Stimulated activated naive CD8-positive, alpha-beta T cell treated with anti-CD3 and anti-CD28 coated beads, Interleukin-15, amount 100 ng/mL, for 72 hours (primary cell): ENCODE measurements around the gene MTUS2.
"Not testable (repeated sequence)": the region's sequence is repeated elsewhere in the genome, so short reads cannot be mapped to it uniquely, and the experiment has no call there.

ENCODE experiments used
- ATAC-seq: fragments of 150-1000 bp; cut with Tn5 transposase; 2 replicates; pipeline ENCODE4 v1.10.0; 2021; ENCODE audit warnings: mild to moderate bottlenecking, moderate library complexity
- DNase-seq, 2 donors: peaks; one replicate each; pipeline ENCODE4 v3.0.0; 2021 to 2022
- H3K27ac Mint-ChIP-seq, 2 donors: one replicate each; pipeline ENCODE4 v1.8.0; 2022; ENCODE audit warnings: mild to moderate bottlenecking in 2 of 2, mixed read lengths in 2 of 2, moderate library complexity in 2 of 2
- H3K27me3 Mint-ChIP-seq: one replicate; pipeline ENCODE4 v1.8.0; 2022; ENCODE audit warnings: mixed read lengths
- H3K4me1 Mint-ChIP-seq: one replicate; pipeline ENCODE4 v1.8.0; 2022; ENCODE audit warnings: mild to moderate bottlenecking, mixed read lengths
- H3K4me3 Mint-ChIP-seq, 2 donors: one replicate each; pipeline ENCODE4 v1.8.0; 2022; ENCODE audit warnings: mild to moderate bottlenecking in 2 of 2, mixed read lengths in 2 of 2, moderate library complexity in 1 of 2
- H3K9me3 Mint-ChIP-seq, 2 donors: one replicate each; pipeline ENCODE4 v1.8.0; 2022; ENCODE audit warnings: mixed read lengths in 2 of 2

MTUS2 gene

GRCh38 chr13:29164116-29164515 lies 344.0 kb downstream of the MTUS2 start:
- ATAC-seq (no peak), DNase-seq (no peak)
- Mint-ChIP-seq H3K27ac (no peak overlapping the region), H3K9me3 (peaks cover 0 to 5% of the 10 kb centered on the region in 2 donors), H3K4me1 (no peaks in the 10 kb centered on the region), H3K4me3 (no peak overlapping the region), H3K27me3 (no peaks in the 10 kb centered on the region)

DNA sequence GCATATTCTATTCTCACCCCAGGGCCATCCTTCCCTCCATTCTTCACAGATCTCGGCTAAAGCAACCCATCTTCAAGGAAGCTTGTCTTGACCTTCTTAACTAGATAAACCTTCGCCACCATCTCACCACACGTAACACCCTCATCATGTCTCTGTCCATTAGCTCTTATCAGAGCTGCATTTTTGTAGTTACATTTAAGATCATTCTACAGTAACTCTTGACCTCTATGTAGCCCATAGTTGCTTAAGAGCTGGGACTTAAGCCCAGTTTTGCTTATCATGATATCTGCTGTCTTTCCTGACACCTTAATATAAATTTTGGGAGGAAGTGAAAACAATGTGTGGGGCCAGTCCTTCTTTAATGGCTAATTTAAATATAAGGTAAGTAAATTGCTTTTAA lies 345.1 kb downstream of the MTUS2 start:
- Mint-ChIP-seq H3K4me3 (no peak overlapping the region), H3K4me1 (no peaks in the 10 kb centered on the region), H3K9me3 (peaks cover 0 to 5% of the 10 kb centered on the region in 2 donors), H3K27ac (no peak overlapping the region), H3K27me3 (no peaks in the 10 kb centered on the region)
- DNase-seq: no peak
- no peak for ATAC-seq

GRCh38 chr13:29165840-29166239 lies 345.7 kb downstream of the MTUS2 start:
- no peak overlapping the region for H3K4me3 Mint-ChIP-seq
- no peaks in the 10 kb centered on the region for H3K27me3 Mint-ChIP-seq
- peaks cover 0 to 7% of the 10 kb centered on the region in 2 donors for H3K9me3 Mint-ChIP-seq
- no peaks in the 10 kb centered on the region for H3K4me1 Mint-ChIP-seq
- ATAC-seq (no peak), DNase-seq (no peak)
- H3K27ac Mint-ChIP-seq: no peak overlapping the region

- Mint-ChIP-seq H3K9me3 (peaks cover 0 to 5% of the 10 kb centered on the region in 2 donors), H3K27me3 (no peaks in the 10 kb centered on the region), H3K4me3 (no peak overlapping the region), H3K4me1 (no peaks in the 10 kb centered on the region), H3K27ac (no peak overlapping the region)
- no peak for ATAC-seq
- DNase-seq: no peak
Measured at GRCh38 chr13:29170436-29171082, 350.4 kb downstream of the MTUS2 start.

DNA sequence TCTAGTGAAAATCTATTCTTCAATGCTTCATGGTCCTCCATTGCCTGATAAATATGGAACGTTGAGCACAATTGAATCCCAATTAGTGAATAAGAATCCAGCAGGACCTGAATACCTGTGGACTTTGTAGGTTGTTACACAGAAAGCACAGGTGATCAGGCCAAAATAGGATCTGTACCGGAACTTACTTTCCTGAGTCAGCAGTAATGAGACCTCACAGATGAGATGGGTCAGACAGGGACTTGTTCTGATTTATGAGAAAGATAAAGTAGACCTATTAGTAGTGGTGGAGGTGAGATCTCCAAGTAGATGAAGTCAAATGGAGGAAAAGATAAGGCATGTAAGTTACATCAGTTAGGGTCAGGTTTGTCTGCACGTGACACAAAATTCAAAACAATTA lies 351.1 kb downstream of the MTUS2 start:
- no peak for ATAC-seq
- H3K27ac Mint-ChIP-seq: no peak overlapping the region
- H3K4me1 Mint-ChIP-seq: no peaks in the 10 kb centered on the region
- peaks cover 4 to 5% of the 10 kb centered on the region in 2 donors for H3K9me3 Mint-ChIP-seq
- no peak for DNase-seq
- H3K4me3 Mint-ChIP-seq: no peak overlapping the region
- no peaks in the 10 kb centered on the region for H3K27me3 Mint-ChIP-seq

GRCh38 chr13:29174093-29174492 lies 354.0 kb downstream of the MTUS2 start:
- no peak for ATAC-seq
- Mint-ChIP-seq H3K27ac (no peak overlapping the region), H3K4me1 (no peaks in the 10 kb centered on the region), H3K9me3 (peaks cover 6 to 9% of the 10 kb centered on the region in 2 donors), H3K4me3 (no peak overlapping the region), H3K27me3 (no peaks in the 10 kb centered on the region)
- no peak for DNase-seq

DNA sequence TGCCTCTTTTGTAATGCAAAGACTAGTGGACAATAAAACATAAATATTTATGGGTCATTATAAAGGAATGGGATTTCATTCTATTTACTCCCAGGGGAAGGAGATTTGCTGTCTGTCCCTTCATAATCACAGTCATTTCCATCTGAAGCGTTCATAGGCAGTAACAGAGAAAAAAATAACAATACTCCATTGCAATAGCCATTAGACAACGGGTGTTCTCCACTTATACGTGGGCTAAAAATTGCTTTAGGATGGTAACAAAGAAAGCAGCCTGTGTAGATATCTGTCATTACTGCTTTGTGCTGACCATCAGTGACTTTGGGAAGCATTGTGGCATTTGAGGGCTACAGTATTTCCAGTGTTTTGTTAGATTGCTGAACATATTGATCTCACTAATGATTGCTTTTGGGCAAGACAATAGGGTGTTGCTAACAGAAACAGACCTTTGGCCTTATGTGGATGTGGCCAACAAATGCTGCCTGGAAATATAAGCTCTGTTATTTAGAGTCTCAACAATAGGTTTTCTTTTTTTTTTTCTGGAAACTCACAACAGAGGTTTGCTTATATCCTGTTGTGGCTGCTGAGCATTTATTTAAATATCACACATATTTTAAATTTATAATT lies 355.2 kb downstream of the MTUS2 start:
- DNase-seq (no peak), ATAC-seq (no peak)
- no peak overlapping the region for H3K4me3 Mint-ChIP-seq
- no peaks in the 10 kb centered on the region for H3K4me1 Mint-ChIP-seq
- H3K27ac Mint-ChIP-seq: no peak overlapping the region
- H3K9me3 Mint-ChIP-seq: peaks cover 6 to 9% of the 10 kb centered on the region in 2 donors
- H3K27me3 Mint-ChIP-seq: no peaks in the 10 kb centered on the region

DNA sequence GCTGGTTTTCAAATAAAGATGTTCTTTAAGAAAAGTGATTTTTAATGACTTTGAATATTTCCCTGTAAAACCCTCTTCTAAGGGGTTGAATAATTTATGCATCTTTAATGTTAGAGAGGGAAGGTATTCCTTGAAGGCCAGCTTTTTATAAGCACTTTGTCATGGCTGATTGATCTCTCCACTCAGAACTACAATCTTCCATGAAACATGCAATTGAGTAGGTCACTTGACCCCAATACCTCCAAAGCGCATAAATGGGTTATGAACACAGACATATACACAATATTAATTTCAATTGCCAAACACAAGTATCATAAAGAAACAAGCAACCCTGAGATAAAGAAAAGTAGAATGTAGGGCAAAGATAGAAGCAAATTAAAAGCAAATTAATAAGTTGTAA lies 359.9 kb downstream of the MTUS2 start:
- Mint-ChIP-seq H3K27ac (no peak overlapping the region), H3K9me3 (peaks cover 12 to 34% of the 10 kb centered on the region in 2 donors), H3K4me3 (no peak overlapping the region), H3K27me3 (no peaks in the 10 kb centered on the region), H3K4me1 (no peaks in the 10 kb centered on the region)
- no peak for DNase-seq
- ATAC-seq: no peak

- DNase-seq (no peak), ATAC-seq (no peak)
- Mint-ChIP-seq H3K27ac (no peak overlapping the region), H3K4me1 (no peaks in the 10 kb centered on the region), H3K27me3 (no peaks in the 10 kb centered on the region), H3K4me3 (no peak overlapping the region), H3K9me3 (peaks cover 14 to 32% of the 10 kb centered on the region in 2 donors)
Measured at GRCh38 chr13:29182216-29182615, 362.1 kb downstream of the MTUS2 start.

DNA sequence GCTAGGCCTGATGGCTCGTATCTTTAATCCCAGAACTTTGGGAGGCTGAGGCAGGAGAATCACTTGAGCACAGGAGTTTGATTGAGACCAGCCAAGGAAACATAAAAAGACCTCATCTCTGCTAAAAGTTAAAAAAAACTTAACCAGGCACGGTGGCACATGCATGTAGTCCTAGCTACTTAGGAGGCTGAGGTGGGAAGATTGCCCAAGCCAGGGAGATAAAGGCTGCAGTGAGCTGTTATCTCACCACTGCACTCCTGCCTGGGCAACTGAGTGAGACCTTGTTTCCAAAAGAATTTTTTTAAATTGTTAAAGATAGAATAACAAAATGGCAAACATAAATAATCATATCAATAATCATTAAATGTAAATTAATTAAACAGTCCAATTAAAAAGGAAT lies 365.8 kb downstream of the MTUS2 start:
- peaks cover 20 to 32% of the 10 kb centered on the region in 2 donors for H3K9me3 Mint-ChIP-seq
- no peak overlapping the region for H3K27ac Mint-ChIP-seq
- H3K4me1 Mint-ChIP-seq: no peaks in the 10 kb centered on the region
- no peak overlapping the region for H3K4me3 Mint-ChIP-seq
- no peaks in the 10 kb centered on the region for H3K27me3 Mint-ChIP-seq
- ATAC-seq (no peak), DNase-seq (no peak)

- no peak for ATAC-seq
- H3K9me3 Mint-ChIP-seq: peaks cover 24 to 27% of the 10 kb centered on the region in 2 donors
- peak overlapping the region in 1 of 2 donors; percentile 29 for H3K27ac Mint-ChIP-seq
- DNase-seq: no peak
- H3K4me1 Mint-ChIP-seq: no peaks in the 10 kb centered on the region
- no peaks in the 10 kb centered on the region for H3K27me3 Mint-ChIP-seq
- no peak overlapping the region for H3K4me3 Mint-ChIP-seq
Measured at GRCh38 chr13:29187584-29187983, 367.4 kb downstream of the MTUS2 start.

- ATAC-seq: no peak
- Mint-ChIP-seq H3K9me3 (peaks cover 9 to 18% of the 10 kb centered on the region in 2 donors), H3K4me1 (no peaks in the 10 kb centered on the region), H3K27ac (no peak overlapping the region), H3K27me3 (no peaks in the 10 kb centered on the region), H3K4me3 (no peak overlapping the region)
- no peak for DNase-seq
Measured at GRCh38 chr13:29190298-29190697, 370.2 kb downstream of the MTUS2 start.

DNA sequence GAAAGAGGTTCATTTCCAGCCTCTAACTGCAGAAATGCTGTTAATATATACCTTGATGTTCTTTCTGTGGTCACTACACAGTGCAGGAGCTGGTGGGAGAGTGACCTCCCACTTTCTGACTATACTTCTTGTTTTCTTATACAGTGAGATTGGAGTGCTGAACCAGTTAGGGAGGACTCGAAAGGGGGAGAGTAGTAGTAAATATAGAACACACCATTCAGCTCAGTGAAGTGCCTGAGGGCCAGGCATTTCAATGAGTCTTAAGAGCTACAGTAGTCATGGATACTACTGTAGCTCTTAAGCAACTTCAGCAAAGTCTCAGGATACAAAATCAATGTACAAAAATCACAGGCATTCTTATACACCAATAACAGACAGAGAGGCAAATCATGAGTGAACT lies 372.9 kb downstream of the MTUS2 start:
- peaks cover 21 to 31% of the 10 kb centered on the region in 2 donors for H3K9me3 Mint-ChIP-seq
- H3K4me3 Mint-ChIP-seq: no peak overlapping the region
- H3K27ac Mint-ChIP-seq: no peak overlapping the region
- ATAC-seq (no peak), DNase-seq (no peak)
- no peaks in the 10 kb centered on the region for H3K27me3 Mint-ChIP-seq
- no peaks in the 10 kb centered on the region for H3K4me1 Mint-ChIP-seq

- no peak for DNase-seq
- no peak overlapping the region for H3K27ac Mint-ChIP-seq
- no peaks in the 10 kb centered on the region for H3K27me3 Mint-ChIP-seq
- no peak for ATAC-seq
- H3K4me1 Mint-ChIP-seq: no peaks in the 10 kb centered on the region
- H3K4me3 Mint-ChIP-seq: no peak overlapping the region
- peaks cover 21 to 49% of the 10 kb centered on the region in 2 donors for H3K9me3 Mint-ChIP-seq
Measured at GRCh38 chr13:29195456-29195855, 375.3 kb downstream of the MTUS2 start.

GRCh38 chr13:29196409-29197074 lies 376.4 kb downstream of the MTUS2 start:
- H3K4me1 Mint-ChIP-seq: no peaks in the 10 kb centered on the region
- ATAC-seq (no peak), DNase-seq (no peak)
- no peak overlapping the region for H3K4me3 Mint-ChIP-seq
- H3K9me3 Mint-ChIP-seq: peaks cover 16 to 56% of the 10 kb centered on the region in 2 donors
- no peaks in the 10 kb centered on the region for H3K27me3 Mint-ChIP-seq
- no peak overlapping the region for H3K27ac Mint-ChIP-seq

GRCh38 chr13:29202753-29203152 lies 382.6 kb downstream of the MTUS2 start:
- not testable (repeated sequence) for H3K27me3 Mint-ChIP-seq, H3K4me1 Mint-ChIP-seq, H3K4me3 Mint-ChIP-seq, ATAC-seq, DNase-seq, H3K27ac Mint-ChIP-seq
- H3K9me3 Mint-ChIP-seq: peaks cover 8 to 44% of the 10 kb centered on the region in 2 donors
